Panc1 (cell line): ENCODE data around the gene DRAM1.

ENCODE experiments used
- CTCF ChIP-seq: fragments of 450-650 bp; IDR thresholded peaks from 2 replicates; pipeline ENCODE4 v1.5.1; 2017; ENCODE audit warnings: mild to moderate bottlenecking
- POLR2AphosphoS5 ChIP-seq: IDR thresholded peaks from 2 replicates; pipeline ENCODE4 v1.6.1; 2012; ENCODE audit warnings: mild to moderate bottlenecking, low read depth, low read length, moderate library complexity
- REST ChIP-seq, 2 experiments: IDR thresholded peaks; 2 replicates each; pipeline ENCODE4 v1.6.1; 2011 to 2012; ENCODE audit warnings: low read depth in 2 of 2, control low read depth in 1 of 2, low read length in 1 of 2, mild to moderate bottlenecking in 1 of 2, moderate library complexity in 1 of 2; ENCODE audit not compliant: insufficient read depth in 1 of 2

GRCh38 chr12:101915841-101916240, 38.5 kb downstream of the DRAM1 start:
- TF ChIP-seq CTCF = no peak
- no peak for TF ChIP-seq POLR2AphosphoS5
- no peak for TF ChIP-seq REST (IDR thresholded peaks at IDR 0.05; ENCODE audit: insufficient read depth in 1 of 2, low read depth in 2 of 2, low read length in 1 of 2)
